ENCODE data around the gene PRKN. TPM values are rescaled to one million over a fixed set of nuclear protein-coding genes. Genes with fewer than 3 reads are reported as not detected.

Gene PRKN
- polyA plus RNA-seq, 1 donor from 2014 or later, result 1.2 TPM

DNA sequence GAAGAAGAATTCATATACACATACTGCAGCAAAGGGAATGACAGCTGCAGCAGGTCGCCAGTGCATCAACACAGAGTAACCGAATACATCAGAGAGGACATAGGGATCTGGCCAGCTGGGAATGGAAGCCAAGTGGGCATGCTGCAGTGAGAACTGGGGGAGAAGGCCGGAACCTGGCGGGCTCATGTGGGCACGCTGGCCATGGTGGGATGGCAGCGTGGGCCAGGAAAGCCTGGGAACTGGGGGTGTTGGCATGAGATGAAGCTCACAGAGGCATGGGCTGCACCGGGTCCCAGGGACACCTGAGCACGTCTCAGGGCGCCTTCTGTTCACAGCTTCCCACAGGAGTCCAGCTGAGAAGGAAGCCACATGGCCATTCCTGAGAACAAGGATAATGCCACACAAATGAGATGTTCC lies 1314.2 kb downstream of the PRKN start:
- H3K27ac ChIP-seq (ENCODE audit: low read length), result no peak overlapping the region

DNA sequence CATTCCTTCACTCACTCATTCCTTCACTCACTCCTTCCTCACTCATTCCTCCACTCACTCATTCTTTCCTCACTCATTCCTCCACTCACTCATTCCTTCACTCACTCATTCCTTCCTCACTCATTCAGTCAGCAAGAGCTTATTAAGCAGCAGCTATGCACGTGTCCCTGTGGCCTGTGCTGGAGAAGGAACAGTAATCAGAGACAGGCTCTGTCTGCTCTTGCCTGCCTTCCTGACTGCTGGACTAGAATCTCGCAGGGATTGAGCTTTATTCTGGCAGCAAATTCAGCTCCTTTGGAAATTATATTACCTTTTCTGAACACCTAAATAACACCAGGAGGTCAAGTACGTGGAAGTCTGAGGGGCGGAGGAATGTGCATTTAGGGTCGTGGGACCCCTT lies 1314.8 kb downstream of the PRKN start:
- Histone ChIP-seq H3K9me3 (ENCODE audit: low read length) (no peaks in the 10 kb centered on the region), H3F3A (ENCODE audit: insufficient read depth, low read length, poor library complexity, severe bottlenecking) (no peaks in the 10 kb centered on the region), H3K4me2 (ENCODE audit: low read length) (no peak overlapping the region), H3K4me3 (ENCODE audit: low read length) (no peak overlapping the region), H3K36me3 (ENCODE audit: insufficient read depth, low read length) (no peaks in the 10 kb centered on the region), H3K9me2 (ENCODE audit: insufficient read depth, low read length) (no peaks in the 10 kb centered on the region), H3K27me3 (ENCODE audit: insufficient read depth, low read depth, low read length) (no peaks in the 10 kb centered on the region), H2AFZ (ENCODE audit: low read depth, low read length) (no peak overlapping the region), H3K27ac (ENCODE audit: low read length) (no peak overlapping the region), H3K79me2 (replicated peaks; ENCODE audit: insufficient read depth, low read length) (no peaks in the 10 kb centered on the region), H3K9ac (ENCODE audit: low read length) (no peak overlapping the region), H4K20me1 (ENCODE audit: insufficient read depth) (no peaks in the 10 kb centered on the region)
- TF ChIP-seq POLR2AphosphoS5 (IDR thresholded peaks at IDR 0.05), result no peak
- TF ChIP-seq, protein P1, sequence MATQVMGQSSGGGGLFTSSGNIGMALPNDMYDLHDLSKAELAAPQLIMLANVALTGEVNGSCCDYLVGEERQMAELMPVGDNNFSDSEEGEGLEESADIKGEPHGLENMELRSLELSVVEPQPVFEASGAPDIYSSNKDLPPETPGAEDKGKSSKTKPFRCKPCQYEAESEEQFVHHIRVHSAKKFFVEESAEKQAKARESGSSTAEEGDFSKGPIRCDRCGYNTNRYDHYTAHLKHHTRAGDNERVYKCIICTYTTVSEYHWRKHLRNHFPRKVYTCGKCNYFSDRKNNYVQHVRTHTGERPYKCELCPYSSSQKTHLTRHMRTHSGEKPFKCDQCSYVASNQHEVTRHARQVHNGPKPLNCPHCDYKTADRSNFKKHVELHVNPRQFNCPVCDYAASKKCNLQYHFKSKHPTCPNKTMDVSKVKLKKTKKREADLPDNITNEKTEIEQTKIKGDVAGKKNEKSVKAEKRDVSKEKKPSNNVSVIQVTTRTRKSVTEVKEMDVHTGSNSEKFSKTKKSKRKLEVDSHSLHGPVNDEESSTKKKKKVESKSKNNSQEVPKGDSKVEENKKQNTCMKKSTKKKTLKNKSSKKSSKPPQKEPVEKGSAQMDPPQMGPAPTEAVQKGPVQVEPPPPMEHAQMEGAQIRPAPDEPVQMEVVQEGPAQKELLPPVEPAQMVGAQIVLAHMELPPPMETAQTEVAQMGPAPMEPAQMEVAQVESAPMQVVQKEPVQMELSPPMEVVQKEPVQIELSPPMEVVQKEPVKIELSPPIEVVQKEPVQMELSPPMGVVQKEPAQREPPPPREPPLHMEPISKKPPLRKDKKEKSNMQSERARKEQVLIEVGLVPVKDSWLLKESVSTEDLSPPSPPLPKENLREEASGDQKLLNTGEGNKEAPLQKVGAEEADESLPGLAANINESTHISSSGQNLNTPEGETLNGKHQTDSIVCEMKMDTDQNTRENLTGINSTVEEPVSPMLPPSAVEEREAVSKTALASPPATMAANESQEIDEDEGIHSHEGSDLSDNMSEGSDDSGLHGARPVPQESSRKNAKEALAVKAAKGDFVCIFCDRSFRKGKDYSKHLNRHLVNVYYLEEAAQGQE (IDR thresholded peaks at IDR 0.05; ENCODE audit: borderline replicate concordance), result no peak

More for the DNA sequence above, 1314.2 kb downstream of the PRKN start:
- H3K79me2 ChIP-seq (replicated peaks; ENCODE audit: insufficient read depth, low read length), result no peaks in the 10 kb centered on the region
- no peak overlapping the region for H3K4me2 ChIP-seq (ENCODE audit: low read length)
- TF ChIP-seq EZH2 (IDR thresholded peaks at IDR 0.05; ENCODE audit: borderline replicate concordance, insufficient read depth, low read length, poor library complexity, severe bottlenecking), result no peak
- no peak for TF ChIP-seq POLR2AphosphoS5 (IDR thresholded peaks at IDR 0.05)
- TF ChIP-seq MXI1 (conservative IDR thresholded peaks at IDR 0.05; ENCODE audit: poor library complexity, severe bottlenecking), result no peak
- no peak for TF ChIP-seq SMC3 (conservative IDR thresholded peaks at IDR 0.05; ENCODE audit: poor library complexity)
- TF ChIP-seq, protein P2, sequence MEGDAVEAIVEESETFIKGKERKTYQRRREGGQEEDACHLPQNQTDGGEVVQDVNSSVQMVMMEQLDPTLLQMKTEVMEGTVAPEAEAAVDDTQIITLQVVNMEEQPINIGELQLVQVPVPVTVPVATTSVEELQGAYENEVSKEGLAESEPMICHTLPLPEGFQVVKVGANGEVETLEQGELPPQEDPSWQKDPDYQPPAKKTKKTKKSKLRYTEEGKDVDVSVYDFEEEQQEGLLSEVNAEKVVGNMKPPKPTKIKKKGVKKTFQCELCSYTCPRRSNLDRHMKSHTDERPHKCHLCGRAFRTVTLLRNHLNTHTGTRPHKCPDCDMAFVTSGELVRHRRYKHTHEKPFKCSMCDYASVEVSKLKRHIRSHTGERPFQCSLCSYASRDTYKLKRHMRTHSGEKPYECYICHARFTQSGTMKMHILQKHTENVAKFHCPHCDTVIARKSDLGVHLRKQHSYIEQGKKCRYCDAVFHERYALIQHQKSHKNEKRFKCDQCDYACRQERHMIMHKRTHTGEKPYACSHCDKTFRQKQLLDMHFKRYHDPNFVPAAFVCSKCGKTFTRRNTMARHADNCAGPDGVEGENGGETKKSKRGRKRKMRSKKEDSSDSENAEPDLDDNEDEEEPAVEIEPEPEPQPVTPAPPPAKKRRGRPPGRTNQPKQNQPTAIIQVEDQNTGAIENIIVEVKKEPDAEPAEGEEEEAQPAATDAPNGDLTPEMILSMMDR (IDR thresholded peaks at IDR 0.05; ENCODE audit: poor library complexity, severe bottlenecking), result no peak
- TF ChIP-seq, protein P1 (IDR thresholded peaks at IDR 0.05; ENCODE audit: borderline replicate concordance), result no peak
- no peak for TF ChIP-seq RAD21 (conservative IDR thresholded peaks at IDR 0.05)
- TF ChIP-seq TAF1 (IDR thresholded peaks at IDR 0.05; ENCODE audit: low read depth), result no peak
- no peak for TF ChIP-seq EP300 (conservative IDR thresholded peaks at IDR 0.05; ENCODE audit: poor library complexity, severe bottlenecking)
- H3F3A ChIP-seq (ENCODE audit: insufficient read depth, low read length, poor library complexity, severe bottlenecking), result no peaks in the 10 kb centered on the region
- H3K4me3 ChIP-seq (ENCODE audit: low read length), result no peak overlapping the region
- no peaks in the 10 kb centered on the region for H3K9me3 ChIP-seq (ENCODE audit: low read length)
- no peak overlapping the region for H2AFZ ChIP-seq (ENCODE audit: low read depth, low read length)
- no peaks in the 10 kb centered on the region for H3K27me3 ChIP-seq (ENCODE audit: insufficient read depth, low read depth, low read length)
- H3K9ac ChIP-seq (ENCODE audit: low read length), result no peak overlapping the region
- no peaks in the 10 kb centered on the region for H4K20me1 ChIP-seq (ENCODE audit: insufficient read depth)
- no peaks in the 10 kb centered on the region for H3K9me2 ChIP-seq (ENCODE audit: insufficient read depth, low read length)
- H3K36me3 ChIP-seq (ENCODE audit: insufficient read depth, low read length), result no peaks in the 10 kb centered on the region

Measured in neural cell (in vitro differentiated cells).